ENCODE results near the gene DPCD. TPM values are rescaled to one million over a fixed set of nuclear protein-coding genes. Genes with fewer than 3 reads are reported as not detected.

DPCD gene
- total RNA-seq, 2 donors from 2014 or later, result 33.3 to 52.0 TPM

DNA sequence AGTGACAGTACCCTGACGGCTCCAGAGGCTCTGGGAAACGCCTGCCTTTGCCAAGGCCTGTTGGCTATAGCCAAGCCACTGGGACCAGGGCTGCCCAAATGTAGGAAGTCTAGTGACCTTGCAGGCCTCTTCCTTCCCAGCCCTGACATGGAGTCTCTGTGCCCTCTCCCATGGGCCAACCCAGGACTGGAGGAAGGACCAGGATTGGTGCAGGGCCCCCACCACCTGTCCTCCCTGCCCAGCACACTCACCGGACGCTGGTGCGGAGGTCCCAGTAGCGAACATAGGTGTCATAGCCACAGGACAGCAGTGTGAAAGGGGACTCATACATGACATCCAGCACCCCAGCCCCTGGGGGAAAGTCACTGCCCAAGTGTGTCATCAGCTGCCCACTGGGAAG, 24.0 kb downstream of the DPCD start:
- Mint-ChIP-seq H3K9me3 (no peaks in the 10 kb centered on the region), H3K27me3 (ENCODE audit: insufficient read depth) (no peaks in the 10 kb centered on the region), H3K4me3 (no peak overlapping the region), H3K27ac (no peak overlapping the region), H3K4me1 (peaks cover 57% of the 10 kb centered on the region), H3K36me3 (ENCODE audit: low read depth) (peaks cover 34% of the 10 kb centered on the region)
- no peak overlapping the region for H3K27ac ChIP-seq (ENCODE audit: low read depth, low read length)
- 95 to 97% methylated on average over 4 to 6 of the region's 6 CpGs for WGBS, 2 experiments (ENCODE audit: insufficient coverage in 1 of 2, insufficient read length in 1 of 2)
- H3K27me3 ChIP-seq (ENCODE audit: control insufficient read depth, insufficient read depth, low read length, poor library complexity, severe bottlenecking), result no peaks in the 10 kb centered on the region
- no peak for DNase-seq
- peaks cover 49% of the 10 kb centered on the region for H3K4me1 ChIP-seq (ENCODE audit: control insufficient read depth, insufficient read depth, low read length)
- H3K9ac ChIP-seq (ENCODE audit: extremely low read depth, low read length, poor library complexity, severe bottlenecking), result no peak overlapping the region
- H3K9me3 ChIP-seq (ENCODE audit: control insufficient read depth, low read length), result no peaks in the 10 kb centered on the region
- TF ChIP-seq, protein P1, sequence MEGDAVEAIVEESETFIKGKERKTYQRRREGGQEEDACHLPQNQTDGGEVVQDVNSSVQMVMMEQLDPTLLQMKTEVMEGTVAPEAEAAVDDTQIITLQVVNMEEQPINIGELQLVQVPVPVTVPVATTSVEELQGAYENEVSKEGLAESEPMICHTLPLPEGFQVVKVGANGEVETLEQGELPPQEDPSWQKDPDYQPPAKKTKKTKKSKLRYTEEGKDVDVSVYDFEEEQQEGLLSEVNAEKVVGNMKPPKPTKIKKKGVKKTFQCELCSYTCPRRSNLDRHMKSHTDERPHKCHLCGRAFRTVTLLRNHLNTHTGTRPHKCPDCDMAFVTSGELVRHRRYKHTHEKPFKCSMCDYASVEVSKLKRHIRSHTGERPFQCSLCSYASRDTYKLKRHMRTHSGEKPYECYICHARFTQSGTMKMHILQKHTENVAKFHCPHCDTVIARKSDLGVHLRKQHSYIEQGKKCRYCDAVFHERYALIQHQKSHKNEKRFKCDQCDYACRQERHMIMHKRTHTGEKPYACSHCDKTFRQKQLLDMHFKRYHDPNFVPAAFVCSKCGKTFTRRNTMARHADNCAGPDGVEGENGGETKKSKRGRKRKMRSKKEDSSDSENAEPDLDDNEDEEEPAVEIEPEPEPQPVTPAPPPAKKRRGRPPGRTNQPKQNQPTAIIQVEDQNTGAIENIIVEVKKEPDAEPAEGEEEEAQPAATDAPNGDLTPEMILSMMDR (conservative IDR thresholded peaks at IDR 0.05), result no peak
- peaks cover 48% of the 10 kb centered on the region for H3K36me3 ChIP-seq (ENCODE audit: control insufficient read depth, insufficient read depth, low read length)
- H3K4me3 ChIP-seq (ENCODE audit: low read length), result no peak overlapping the region

DNA sequence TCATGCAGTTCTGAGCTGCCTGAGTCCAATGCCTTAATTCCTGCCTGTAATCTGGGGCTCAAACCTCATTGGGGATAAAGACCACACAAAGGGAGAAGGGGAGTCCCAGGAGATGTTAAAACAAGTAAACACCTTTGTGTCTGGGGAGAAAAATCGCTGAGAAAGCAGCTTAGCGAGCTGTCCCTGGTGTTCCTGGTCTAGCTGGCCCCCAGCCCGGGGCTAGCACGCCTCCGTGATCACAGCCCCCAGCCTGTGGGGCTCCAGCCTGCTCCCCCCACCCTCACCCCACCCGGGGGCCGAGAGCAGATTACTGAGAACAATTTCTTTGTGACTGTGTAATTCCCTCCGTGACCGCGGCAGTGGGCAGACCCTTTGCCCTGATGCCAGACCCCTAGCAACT, 24.8 kb downstream of the DPCD start:
- H3K36me3 Mint-ChIP-seq (ENCODE audit: low read depth), result peaks cover 38% of the 10 kb centered on the region
- H3K9me3 Mint-ChIP-seq, result no peaks in the 10 kb centered on the region
- H3K4me1 ChIP-seq (ENCODE audit: control insufficient read depth, insufficient read depth, low read length), result peaks cover 46% of the 10 kb centered on the region
- H3K9me3 ChIP-seq (ENCODE audit: control insufficient read depth, low read length), result no peaks in the 10 kb centered on the region
- H3K4me1 Mint-ChIP-seq, result peaks cover 55% of the 10 kb centered on the region
- peaks cover 51% of the 10 kb centered on the region for H3K36me3 ChIP-seq (ENCODE audit: control insufficient read depth, insufficient read depth, low read length)
- H3K4me3 ChIP-seq (ENCODE audit: low read length), result no peak overlapping the region
- TF ChIP-seq, protein P1 (conservative IDR thresholded peaks at IDR 0.05), result no peak
- no peak overlapping the region for H3K4me3 Mint-ChIP-seq
- DNase-seq, result no peak
- H3K27me3 ChIP-seq (ENCODE audit: control insufficient read depth, insufficient read depth, low read length, poor library complexity, severe bottlenecking), result no peaks in the 10 kb centered on the region
- WGBS, 2 experiments (ENCODE audit: insufficient coverage in 1 of 2, insufficient read length in 1 of 2), result 93% methylated on average over 10 of the region's 10 CpGs; no CpG with 5 or more reads in 1 of the 2 experiments
- H3K9ac ChIP-seq (ENCODE audit: extremely low read depth, low read length, poor library complexity, severe bottlenecking), result no peak overlapping the region
- H3K27ac Mint-ChIP-seq, result peak overlapping the region; percentile 58
- no peak overlapping the region for H3K27ac ChIP-seq (ENCODE audit: low read depth, low read length)
- no peaks in the 10 kb centered on the region for H3K27me3 Mint-ChIP-seq (ENCODE audit: insufficient read depth)

DNA sequence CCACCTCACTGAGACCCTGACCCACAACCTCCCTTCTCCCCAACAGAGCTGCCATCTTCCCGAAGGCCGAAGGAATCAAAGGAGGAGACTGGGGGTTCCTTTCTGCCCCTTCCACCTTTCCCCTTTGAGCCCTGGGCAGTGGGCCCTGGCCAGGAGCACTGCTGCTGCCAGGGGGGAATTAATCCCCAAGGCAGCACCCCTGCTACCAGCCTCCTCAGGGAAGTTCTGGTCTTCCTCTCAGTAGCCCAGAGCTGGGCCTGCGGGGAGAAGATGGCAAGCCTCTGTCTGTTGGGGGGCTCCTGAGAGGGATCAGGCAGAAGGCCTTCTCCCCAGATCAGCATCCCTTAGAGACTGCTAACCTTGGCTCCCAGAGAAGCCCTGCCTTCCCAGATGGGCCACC, 25.5 kb downstream of the DPCD start:
- Histone ChIP-seq H3K36me3 (ENCODE audit: control insufficient read depth, insufficient read depth, low read length) (peaks cover 52% of the 10 kb centered on the region), H3K27me3 (ENCODE audit: control insufficient read depth, insufficient read depth, low read length, poor library complexity, severe bottlenecking) (no peaks in the 10 kb centered on the region), H3K9ac (ENCODE audit: extremely low read depth, low read length, poor library complexity, severe bottlenecking) (no peak overlapping the region), H3K4me1 (ENCODE audit: control insufficient read depth, insufficient read depth, low read length) (peaks cover 40% of the 10 kb centered on the region), H3K4me3 (ENCODE audit: low read length) (no peak overlapping the region), H3K27ac (ENCODE audit: low read depth, low read length) (no peak overlapping the region), H3K9me3 (ENCODE audit: control insufficient read depth, low read length) (no peaks in the 10 kb centered on the region)
- Mint-ChIP-seq H3K4me3 (no peak overlapping the region), H3K27me3 (ENCODE audit: insufficient read depth) (no peaks in the 10 kb centered on the region), H3K27ac (no peak overlapping the region), H3K9me3 (no peaks in the 10 kb centered on the region), H3K36me3 (ENCODE audit: low read depth) (peaks cover 40% of the 10 kb centered on the region), H3K4me1 (peaks cover 47% of the 10 kb centered on the region)
- TF ChIP-seq, protein P1 (conservative IDR thresholded peaks at IDR 0.05), result no peak
- no peak for DNase-seq
- 98% methylated on average over 3 of the region's 3 CpGs; no CpG with 5 or more reads in 1 of the 2 experiments for WGBS, 2 experiments (ENCODE audit: insufficient coverage in 1 of 2, insufficient read length in 1 of 2)

Measured in endodermal cell (in vitro differentiated cells).